Colonic mucosa (tissue), 4 donors: Measurements from ENCODE around the gene BMP5. TPM values are rescaled to one million over a fixed set of nuclear protein-coding genes. Genes with fewer than 3 reads are reported as not detected.

Source experiments
- DNase-seq: peaks from one replicate; pipeline ENCODE4 v3.0.0-alpha.2; 2020
- H3K27ac ChIP-seq: fragments of 200-600 bp; one replicate; pipeline ENCODE4 v1.8.0; 2021
- H3K27me3 ChIP-seq: fragments of 200-600 bp; one replicate; pipeline ENCODE4 v1.8.0; 2021
- H3K36me3 ChIP-seq: fragments of 200-600 bp; one replicate; pipeline ENCODE4 v1.8.0; 2021
- H3K4me1 ChIP-seq: fragments of 200-600 bp; one replicate; pipeline ENCODE4 v1.8.0; 2021; ENCODE audit warnings: mild to moderate bottlenecking
- H3K4me3 ChIP-seq: fragments of 200-600 bp; one replicate; pipeline ENCODE4 v1.8.0; 2021
- H3K9ac ChIP-seq, 2 donors: one replicate each; pipeline ENCODE4 v1.7.0; 2013; ENCODE audit warnings: control low read depth in 2 of 2, low read depth in 2 of 2, low read length in 2 of 2
- H3K9me3 ChIP-seq: fragments of 200-600 bp; one replicate; pipeline ENCODE4 v1.8.0; 2021
- CTCF ChIP-seq: fragments of 200-600 bp; IDR thresholded peaks from one replicate; pipeline ENCODE4 v1.8.0; 2022; ENCODE audit warnings: antibody characterized with exemption, mild to moderate bottlenecking
- intact Hi-C: fragments of 100-400 bp; cut with DNase I; formaldehyde crosslinking; loops from one replicate; pipeline ENCODE4 v1.14.1; 2022
- total RNA-seq, 2 donors: library from RNA; stranded (reverse); fragmentation: NEBNext Ultra II Directional in 1 of 2; extraction: Animal tissue kit (Norgen Biotek cat#: 25700) in 1 of 2; gene quantifications; one replicate each; pipeline ENCODE4 v1.2.1, GENCODE V29; 2021
- donor health status: healthy.
- donor health status: DM: no; HTN: no; CAD: no.
- donor health status: DM: no; HTN: no; CAD: no.

BMP5 gene
- total RNA-seq, 2 donors from 2014 or later: 2.4 to 3.2 TPM

GRCh38 chr6:55886185-55886836 lies 10.9 kb upstream of the BMP5 start:
- no peak overlapping the region for H3K4me3 ChIP-seq
- no peak for DNase-seq
- H3K4me1 ChIP-seq: no peaks in the 10 kb centered on the region
- no peak overlapping the region for H3K27ac ChIP-seq
- intact Hi-C loops: loop anchor here (5.0 to 10.0 kb wide), 3 partner anchors 272 to 609 kb away; no protein-coding TSS in a partner anchor
- TF ChIP-seq CTCF: peak; percentile 15
- H3K9ac ChIP-seq: no peak overlapping the region
- no peaks in the 10 kb centered on the region for H3K27me3 ChIP-seq
- H3K36me3 ChIP-seq: no peaks in the 10 kb centered on the region
- no peaks in the 10 kb centered on the region for H3K9me3 ChIP-seq

GRCh38 chr6:55882718-55883569 lies 7.6 kb upstream of the BMP5 start:
- Histone ChIP-seq H3K27ac (no peak overlapping the region), H3K9ac (no peak overlapping the region), H3K36me3 (no peaks in the 10 kb centered on the region), H3K4me1 (no peaks in the 10 kb centered on the region), H3K27me3 (no peaks in the 10 kb centered on the region), H3K9me3 (no peaks in the 10 kb centered on the region), H3K4me3 (no peak overlapping the region)
- no peak for TF ChIP-seq CTCF
- no peak for DNase-seq
- intact Hi-C loops: loop anchor here (10.0 kb wide), 1 partner anchor 268 kb away; no protein-coding TSS in a partner anchor

- H3K27ac ChIP-seq: no peak overlapping the region
- intact Hi-C loops: no loop called here
Measured at GRCh38 chr6:55877283-55877682, 1.9 kb upstream of the BMP5 start.

GRCh38 chr6:55874316-55874715 lies 1.1 kb downstream of the BMP5 start:
- H3K9me3 ChIP-seq: no peaks in the 10 kb centered on the region
- no peaks in the 10 kb centered on the region for H3K27me3 ChIP-seq
- peak overlapping the region; percentile 7 to 38 for H3K9ac ChIP-seq
- no peak overlapping the region for H3K27ac ChIP-seq
- intact Hi-C loops: no loop called here
- no peak for TF ChIP-seq CTCF
- no peaks in the 10 kb centered on the region for H3K36me3 ChIP-seq
- DNase-seq: no peak
- H3K4me3 ChIP-seq: no peak overlapping the region
- no peaks in the 10 kb centered on the region for H3K4me1 ChIP-seq

More at GRCh38 chr6:55877283-55877682, 1.9 kb upstream of the BMP5 start:
- Histone ChIP-seq H3K4me1 (no peaks in the 10 kb centered on the region), H3K9ac (no peak overlapping the region), H3K4me3 (no peak overlapping the region), H3K36me3 (no peaks in the 10 kb centered on the region), H3K27me3 (no peaks in the 10 kb centered on the region), H3K9me3 (no peaks in the 10 kb centered on the region)
- no peak for TF ChIP-seq CTCF
- no peak for DNase-seq

GRCh38 chr6:55872866-55873265 lies 2.5 kb downstream of the BMP5 start:
- H3K9me3 ChIP-seq: no peaks in the 10 kb centered on the region
- no peaks in the 10 kb centered on the region for H3K36me3 ChIP-seq
- DNase-seq: no peak
- no peaks in the 10 kb centered on the region for H3K27me3 ChIP-seq
- intact Hi-C loops: no loop called here
- no peak overlapping the region for H3K9ac ChIP-seq
- H3K4me3 ChIP-seq: no peak overlapping the region
- no peak for TF ChIP-seq CTCF
- no peaks in the 10 kb centered on the region for H3K4me1 ChIP-seq
- H3K27ac ChIP-seq: no peak overlapping the region
